Heart left ventricle (tissue), 13 donors: ENCODE results near the gene ACVR1.

ENCODE experiments used
- CTCF ChIP-seq, 12 donors: fragments of 200-600 bp; sonication (generic) in 4 of 12; IDR thresholded peaks; one replicate each; pipeline versions ENCODE4 v1.5.0 to v1.8.0; 2018 to 2022; ENCODE audit warnings: antibody characterized with exemption in 12 of 12, mild to moderate bottlenecking in 5 of 12
- POLR2A ChIP-seq, 2 donors: fragments of 450-650 bp; IDR thresholded peaks; one replicate each; pipeline ENCODE4 v1.6.1; 2017; ENCODE audit warnings: antibody characterized with exemption in 2 of 2, mild to moderate bottlenecking in 2 of 2, moderate library complexity in 2 of 2
- donor health status: ischemic (EF 13 %, LVEDD 7.1; RV severe dilation, severe dysfunction).
- donor health status: DM: no; HTN: yes; CAD: no.
- donor health status: DM: no; HTN: no; CAD: no.
- donor health status: ischemic (EF 25% LVEDD 6.9; RV normal size, moderate dysfunction).
- donor health status: ischemic (EF 25% LVEDD 5.7; RV mildly dilated, moderate dysfunction).
- donor health status: ischemic (EF 35%, LVEDD 5.7; RV mildly dilated, moderate dysfunction).
- donor health status: nonischemic (EF 11% LVEDD 7.7; RV severe dilation, severe dysfunction).
- donor health status: DM: yes; HTN: yes; CAD: no.
- donor health status: PGD.
- donor health status: ischemic (EF 29% LVEDD 5.4; RV normal size, mild dysfunction).
- donor health status: nonischemic (EF 23%, LVEDD 6.1; RV moderate dilation, normal function).

DNA sequence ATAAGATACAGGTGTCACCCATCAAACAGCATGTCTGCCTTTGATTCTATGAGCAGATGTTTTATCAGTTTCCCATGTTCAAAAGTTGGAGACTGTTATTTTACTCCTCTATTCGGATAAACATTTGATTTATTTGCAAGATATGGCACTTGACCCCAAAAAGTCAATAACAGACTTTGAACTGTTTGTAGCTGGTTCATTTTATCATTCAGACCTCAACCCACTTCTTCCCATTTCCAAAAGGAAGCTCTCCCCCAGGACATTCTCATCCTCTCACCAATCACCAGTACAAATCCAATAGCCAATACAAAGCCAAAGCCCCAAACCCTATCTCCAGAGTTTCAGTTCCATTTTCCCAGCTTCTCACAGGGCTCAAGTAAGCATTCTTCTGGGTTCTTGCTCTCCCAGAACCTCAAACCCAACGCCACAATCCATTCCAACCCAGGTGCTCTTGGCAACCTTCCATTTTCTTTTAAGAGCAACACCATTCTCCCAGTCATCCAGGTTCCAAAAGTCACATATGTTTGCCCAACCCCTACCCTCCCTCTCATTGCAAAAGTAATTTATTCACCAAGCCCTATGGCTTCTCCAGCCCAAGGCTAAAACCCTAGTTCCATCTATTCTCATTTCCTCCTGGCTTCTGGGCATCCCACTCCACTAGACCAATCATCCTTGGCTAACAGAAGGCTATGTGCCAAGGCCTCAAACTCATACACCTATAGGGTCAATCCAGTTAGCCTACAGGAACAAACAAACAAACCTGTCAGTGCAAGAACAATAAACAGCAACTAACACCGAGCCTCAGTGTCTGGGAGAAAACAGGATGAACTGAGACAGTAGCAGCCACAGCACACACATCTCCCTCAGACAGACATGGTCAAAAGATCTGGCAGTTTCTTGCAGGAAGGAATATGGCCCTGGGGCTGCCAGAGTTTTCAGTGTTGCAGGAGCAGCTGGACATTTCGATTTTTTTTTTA is 9.2 kb downstream of the ACVR1 start:
- TF ChIP-seq CTCF (IDR thresholded peaks at IDR 0.05) (no peak), POLR2A (IDR thresholded peaks at IDR 0.05) (no peak)
